Thoracic aorta (tissue), 2 donors: Measurements from ENCODE around the gene TMEM14C. TPM values are rescaled to one million over a fixed set of nuclear protein-coding genes. Genes with fewer than 3 reads are reported as not detected.

ENCODE experiments used
- ATAC-seq: fragments of 150-250 bp; one replicate; pipeline ENCODE4 v1.8.0; 2017; ENCODE audit warnings: low read depth; ENCODE audit not compliant: insufficient number of reproducible peaks, low FRiP score
- DNase-seq: peaks from one replicate; pipeline ENCODE4 v3.0.0-alpha.2; 2020; ENCODE audit warnings: low spot score
- H3K27ac ChIP-seq, 2 donors: fragments of 200-600 bp; sonication (generic); 1 replicate in 1 of 2; 2 replicates in 1 of 2; pipeline ENCODE4 v1.5.1; 2016; ENCODE audit warnings: mild to moderate bottlenecking in 2 of 2, moderate library complexity in 2 of 2
- H3K27me3 ChIP-seq: fragments of 200-600 bp; sonication (generic); replicated peaks from 2 replicates; pipeline ENCODE4 v1.6.0; 2016; ENCODE audit warnings: mild to moderate bottlenecking; ENCODE audit not compliant: insufficient read depth
- H3K36me3 ChIP-seq: fragments of 200-600 bp; sonication (generic); one replicate; pipeline ENCODE4 v1.5.1; 2016
- H3K4me1 ChIP-seq, 2 donors: fragments of 200-600 bp; sonication (generic); 1 replicate in 1 of 2; 2 replicates in 1 of 2; pipeline versions ENCODE4 v1.5.1 to v1.6.0; 2016; ENCODE audit warnings: low read depth in 2 of 2, mild to moderate bottlenecking in 1 of 2; ENCODE audit not compliant: control insufficient read depth in 1 of 2
- H3K4me3 ChIP-seq: fragments of 200-600 bp; sonication (generic); 2 replicates; pipeline ENCODE4 v1.5.1; 2016; ENCODE audit warnings: mild to moderate bottlenecking
- H3K9me3 ChIP-seq: fragments of 200-600 bp; sonication (generic); 2 replicates; pipeline ENCODE4 v1.5.1; 2016
- CTCF ChIP-seq: fragments of 200-600 bp; sonication (generic); IDR thresholded peaks from one replicate; pipeline ENCODE4 v1.5.1; 2019; ENCODE audit warnings: antibody characterized with exemption
- total RNA-seq, 2 donors: library from RNA; depleted of rRNA; stranded (reverse); fragments of >200 nt; gene quantifications; one replicate each; pipeline versions ENCODE4 v1.1.0 to v1.2.3, GENCODE V29; 2016

The TMEM14C gene
- total RNA-seq, 2 donors from 2014 or later = 72.9 to 129 TPM

GRCh38 chr6:10722570-10722819 lies 375 bp upstream of the TMEM14C start:
- peak overlapping the region; percentile 62 to 91 for H3K27ac ChIP-seq
- TF ChIP-seq CTCF = no peak
- DNase-seq (no peak), ATAC-seq (no peak)
- peak overlapping the region; percentile 98 for H3K4me3 ChIP-seq
- H3K36me3 ChIP-seq = peaks cover 8% of the 10 kb centered on the region
- H3K27me3 ChIP-seq = no peaks in the 10 kb centered on the region
- H3K9me3 ChIP-seq = no peaks in the 10 kb centered on the region
- peaks cover 19 to 33% of the 10 kb centered on the region in 2 donors for H3K4me1 ChIP-seq

- Histone ChIP-seq H3K36me3 (peaks cover 15% of the 10 kb centered on the region), H3K9me3 (no peaks in the 10 kb centered on the region), H3K27me3 (no peaks in the 10 kb centered on the region), H3K4me3 (peak overlapping the region; percentile 98), H3K27ac (peak overlapping the region; percentile 91 to 94), H3K4me1 (peaks cover 19 to 33% of the 10 kb centered on the region in 2 donors)
- DNase-seq (no peak), ATAC-seq (no peak)
- no peak for TF ChIP-seq CTCF
These were observed 654 bp downstream of the TMEM14C start for GRCh38 chr6:10723567-10723881.

GRCh38 chr6:10725044-10725443 lies 2.2 kb downstream of the TMEM14C start:
- no peaks in the 10 kb centered on the region for H3K9me3 ChIP-seq
- no peak for DNase-seq
- H3K4me3 ChIP-seq = no peak overlapping the region
- H3K27ac ChIP-seq = no peak overlapping the region
- peaks cover 24% of the 10 kb centered on the region for H3K36me3 ChIP-seq
- no peak for ATAC-seq
- no peaks in the 10 kb centered on the region for H3K27me3 ChIP-seq
- TF ChIP-seq CTCF = no peak
- H3K4me1 ChIP-seq = peaks cover 19 to 38% of the 10 kb centered on the region in 2 donors

- DNase-seq = no peak
- Histone ChIP-seq H3K9me3 (no peaks in the 10 kb centered on the region), H3K36me3 (peaks cover 24% of the 10 kb centered on the region), H3K27ac (no peak overlapping the region), H3K27me3 (no peaks in the 10 kb centered on the region), H3K4me3 (no peak overlapping the region), H3K4me1 (peaks cover 19 to 44% of the 10 kb centered on the region in 2 donors)
- no peak for TF ChIP-seq CTCF
- ATAC-seq = no peak
These were observed 2.8 kb downstream of the TMEM14C start for GRCh38 chr6:10725716-10726115.

GRCh38 chr6:10730254-10730653 lies 7.4 kb downstream of the TMEM14C start:
- H3K27ac ChIP-seq = peak overlapping the region in 1 of 2 donors; percentile 8
- H3K4me1 ChIP-seq = peaks cover 0 to 21% of the 10 kb centered on the region in 2 donors
- no peaks in the 10 kb centered on the region for H3K27me3 ChIP-seq
- DNase-seq = no peak
- ATAC-seq = no peak
- TF ChIP-seq CTCF = no peak
- no peaks in the 10 kb centered on the region for H3K9me3 ChIP-seq
- H3K4me3 ChIP-seq = no peak overlapping the region
- H3K36me3 ChIP-seq = peaks cover 29% of the 10 kb centered on the region
